ENCODE results near the gene GABRR1.

The GABRR1 gene

DNA sequence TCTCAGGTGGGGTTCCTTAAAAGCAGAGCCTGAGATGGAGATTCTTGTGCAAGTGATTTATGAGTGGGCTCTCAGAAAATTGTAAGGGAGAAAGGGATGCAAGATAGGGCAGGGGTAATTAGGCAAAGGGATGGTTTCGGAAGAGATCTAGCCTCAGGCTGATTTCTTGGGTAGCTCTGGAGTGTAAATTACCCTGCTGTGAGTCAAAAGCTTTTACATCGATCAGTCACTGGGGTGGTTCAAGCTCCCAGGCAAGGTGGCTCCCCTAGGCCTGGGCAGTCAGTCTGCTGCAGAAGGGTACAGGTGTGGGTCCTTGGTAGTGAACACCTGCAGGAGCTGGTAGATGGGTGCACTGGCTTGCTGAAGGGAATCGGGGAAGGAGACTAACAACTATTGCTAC is 82.4 kb downstream of the GABRR1 start:
- TF ChIP-seq, protein P1, sequence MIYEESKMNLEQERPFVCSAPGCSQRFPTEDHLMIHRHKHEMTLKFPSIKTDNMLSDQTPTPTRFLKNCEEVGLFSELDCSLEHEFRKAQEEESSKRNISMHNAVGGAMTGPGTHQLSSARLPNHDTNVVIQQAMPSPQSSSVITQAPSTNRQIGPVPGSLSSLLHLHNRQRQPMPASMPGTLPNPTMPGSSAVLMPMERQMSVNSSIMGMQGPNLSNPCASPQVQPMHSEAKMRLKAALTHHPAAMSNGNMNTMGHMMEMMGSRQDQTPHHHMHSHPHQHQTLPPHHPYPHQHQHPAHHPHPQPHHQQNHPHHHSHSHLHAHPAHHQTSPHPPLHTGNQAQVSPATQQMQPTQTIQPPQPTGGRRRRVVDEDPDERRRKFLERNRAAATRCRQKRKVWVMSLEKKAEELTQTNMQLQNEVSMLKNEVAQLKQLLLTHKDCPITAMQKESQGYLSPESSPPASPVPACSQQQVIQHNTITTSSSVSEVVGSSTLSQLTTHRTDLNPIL (CRISPR knock-in tag; IDR thresholded peaks at IDR 0.05; ENCODE audit: low read depth) = no peak
- TF ChIP-seq, protein P2, sequence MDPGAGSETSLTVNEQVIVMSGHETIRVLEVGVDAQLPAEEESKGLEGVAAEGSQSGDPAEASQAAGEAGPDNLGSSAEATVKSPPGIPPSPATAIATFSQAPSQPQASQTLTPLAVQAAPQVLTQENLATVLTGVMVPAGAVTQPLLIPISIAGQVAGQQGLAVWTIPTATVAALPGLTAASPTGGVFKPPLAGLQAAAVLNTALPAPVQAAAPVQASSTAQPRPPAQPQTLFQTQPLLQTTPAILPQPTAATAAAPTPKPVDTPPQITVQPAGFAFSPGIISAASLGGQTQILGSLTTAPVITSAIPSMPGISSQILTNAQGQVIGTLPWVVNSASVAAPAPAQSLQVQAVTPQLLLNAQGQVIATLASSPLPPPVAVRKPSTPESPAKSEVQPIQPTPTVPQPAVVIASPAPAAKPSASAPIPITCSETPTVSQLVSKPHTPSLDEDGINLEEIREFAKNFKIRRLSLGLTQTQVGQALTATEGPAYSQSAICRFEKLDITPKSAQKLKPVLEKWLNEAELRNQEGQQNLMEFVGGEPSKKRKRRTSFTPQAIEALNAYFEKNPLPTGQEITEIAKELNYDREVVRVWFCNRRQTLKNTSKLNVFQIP (CRISPR knock-in tag; IDR thresholded peaks at IDR 0.05; ENCODE audit: borderline replicate concordance, low read depth) = no peak
- TF ChIP-seq TOX (CRISPR knock-in tag; IDR thresholded peaks at IDR 0.05; ENCODE audit: borderline replicate concordance) (no peak), ZNF8 (CRISPR knock-in tag; IDR thresholded peaks at IDR 0.05) (no peak), ZC3H10 (CRISPR knock-in tag; IDR thresholded peaks at IDR 0.05) (no peak), ZFP3 (CRISPR knock-in tag; IDR thresholded peaks at IDR 0.05) (no peak), PPARA (CRISPR knock-in tag; IDR thresholded peaks at IDR 0.05; ENCODE audit: borderline replicate concordance) (no peak)
- TF ChIP-seq, protein P3, sequence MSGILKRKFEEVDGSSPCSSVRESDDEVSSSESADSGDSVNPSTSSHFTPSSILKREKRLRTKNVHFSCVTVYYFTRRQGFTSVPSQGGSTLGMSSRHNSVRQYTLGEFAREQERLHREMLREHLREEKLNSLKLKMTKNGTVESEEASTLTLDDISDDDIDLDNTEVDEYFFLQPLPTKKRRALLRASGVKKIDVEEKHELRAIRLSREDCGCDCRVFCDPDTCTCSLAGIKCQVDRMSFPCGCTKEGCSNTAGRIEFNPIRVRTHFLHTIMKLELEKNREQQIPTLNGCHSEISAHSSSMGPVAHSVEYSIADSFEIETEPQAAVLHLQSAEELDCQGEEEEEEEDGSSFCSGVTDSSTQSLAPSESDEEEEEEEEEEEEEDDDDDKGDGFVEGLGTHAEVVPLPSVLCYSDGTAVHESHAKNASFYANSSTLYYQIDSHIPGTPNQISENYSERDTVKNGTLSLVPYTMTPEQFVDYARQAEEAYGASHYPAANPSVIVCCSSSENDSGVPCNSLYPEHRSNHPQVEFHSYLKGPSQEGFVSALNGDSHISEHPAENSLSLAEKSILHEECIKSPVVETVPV (CRISPR knock-in tag; IDR thresholded peaks at IDR 0.05) = no peak
- TF ChIP-seq, protein P4, sequence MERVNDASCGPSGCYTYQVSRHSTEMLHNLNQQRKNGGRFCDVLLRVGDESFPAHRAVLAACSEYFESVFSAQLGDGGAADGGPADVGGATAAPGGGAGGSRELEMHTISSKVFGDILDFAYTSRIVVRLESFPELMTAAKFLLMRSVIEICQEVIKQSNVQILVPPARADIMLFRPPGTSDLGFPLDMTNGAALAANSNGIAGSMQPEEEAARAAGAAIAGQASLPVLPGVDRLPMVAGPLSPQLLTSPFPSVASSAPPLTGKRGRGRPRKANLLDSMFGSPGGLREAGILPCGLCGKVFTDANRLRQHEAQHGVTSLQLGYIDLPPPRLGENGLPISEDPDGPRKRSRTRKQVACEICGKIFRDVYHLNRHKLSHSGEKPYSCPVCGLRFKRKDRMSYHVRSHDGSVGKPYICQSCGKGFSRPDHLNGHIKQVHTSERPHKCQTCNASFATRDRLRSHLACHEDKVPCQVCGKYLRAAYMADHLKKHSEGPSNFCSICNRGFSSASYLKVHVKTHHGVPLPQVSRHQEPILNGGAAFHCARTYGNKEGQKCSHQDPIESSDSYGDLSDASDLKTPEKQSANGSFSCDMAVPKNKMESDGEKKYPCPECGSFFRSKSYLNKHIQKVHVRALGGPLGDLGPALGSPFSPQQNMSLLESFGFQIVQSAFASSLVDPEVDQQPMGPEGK (CRISPR knock-in tag; IDR thresholded peaks at IDR 0.05; ENCODE audit: borderline replicate concordance) = no peak
- no peak for ATAC-seq

DNA sequence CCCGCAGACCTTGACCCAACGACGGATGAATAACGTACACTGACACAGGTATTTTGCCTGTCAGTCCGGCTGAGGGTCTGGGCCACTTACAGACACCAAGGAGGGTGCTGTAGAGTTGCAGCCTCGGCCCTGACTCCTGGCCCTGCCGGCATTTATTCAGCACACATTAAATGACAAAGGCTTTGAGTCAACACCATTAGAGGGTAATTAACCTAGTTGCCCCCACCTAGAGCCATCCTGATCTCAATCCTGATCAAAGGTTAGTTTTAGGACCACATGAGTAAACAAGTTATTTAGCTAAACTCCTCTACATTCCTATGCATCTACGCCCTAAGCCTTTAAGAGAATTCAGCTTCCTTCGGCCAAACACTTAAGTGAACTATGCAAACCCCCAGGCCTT is 83.2 kb downstream of the GABRR1 start:
- no peak for ATAC-seq

DNA sequence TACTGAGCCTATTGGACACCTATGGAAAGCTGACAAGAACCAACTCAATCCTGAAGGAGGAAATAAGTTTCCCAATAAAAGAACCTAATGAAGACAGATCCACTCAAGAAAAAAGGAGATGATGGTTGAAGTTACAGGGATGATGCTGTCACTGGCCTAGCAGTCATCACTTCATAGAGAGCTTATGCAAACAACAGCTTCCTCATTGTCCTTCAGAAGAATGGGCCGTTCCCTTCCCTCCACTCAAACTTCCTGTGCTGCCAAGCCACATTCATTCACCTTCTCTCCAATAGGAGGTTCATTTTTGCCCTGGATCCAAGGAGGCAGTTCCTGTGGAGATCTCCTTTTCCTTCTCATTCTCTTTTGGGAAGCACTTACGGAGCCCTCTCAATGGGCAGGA is 85.1 kb downstream of the GABRR1 start:
- ATAC-seq = no peak
- TF ChIP-seq ESRRG (CRISPR knock-in tag; IDR thresholded peaks at IDR 0.05) (no peak), OSR1 (CRISPR knock-in tag; IDR thresholded peaks at IDR 0.05) (no peak), TCF4 (CRISPR knock-in tag; IDR thresholded peaks at IDR 0.05; ENCODE audit: borderline replicate concordance) (no peak), ZNF565 (CRISPR knock-in tag; conservative IDR thresholded peaks at IDR 0.05; ENCODE audit: low read depth) (no peak), SNAI2 (CRISPR knock-in tag; IDR thresholded peaks at IDR 0.05) (no peak), ISL1 (CRISPR knock-in tag; IDR thresholded peaks at IDR 0.05) (no peak), ZNF70 (CRISPR knock-in tag; IDR thresholded peaks at IDR 0.05) (no peak), ZFP30 (CRISPR knock-in tag; IDR thresholded peaks at IDR 0.05) (no peak), RARB (CRISPR knock-in tag; IDR thresholded peaks at IDR 0.05) (no peak), BACH2 (CRISPR knock-in tag; IDR thresholded peaks at IDR 0.05; ENCODE audit: borderline replicate concordance) (no peak), ZC3H10 (CRISPR knock-in tag; IDR thresholded peaks at IDR 0.05) (no peak), ZNF8 (CRISPR knock-in tag; IDR thresholded peaks at IDR 0.05) (no peak)
- TF ChIP-seq, protein P4 (CRISPR knock-in tag; IDR thresholded peaks at IDR 0.05; ENCODE audit: borderline replicate concordance) = no peak
- TF ChIP-seq, protein P2 (CRISPR knock-in tag; IDR thresholded peaks at IDR 0.05; ENCODE audit: borderline replicate concordance, low read depth) = no peak

More for the DNA sequence above, 83.2 kb downstream of the GABRR1 start:
- TF ChIP-seq BACH2 (CRISPR knock-in tag; IDR thresholded peaks at IDR 0.05; ENCODE audit: borderline replicate concordance) (no peak), OSR1 (CRISPR knock-in tag; IDR thresholded peaks at IDR 0.05) (no peak), TCF4 (CRISPR knock-in tag; IDR thresholded peaks at IDR 0.05; ENCODE audit: borderline replicate concordance) (no peak), PPARA (CRISPR knock-in tag; IDR thresholded peaks at IDR 0.05; ENCODE audit: borderline replicate concordance) (no peak), ZFP30 (CRISPR knock-in tag; IDR thresholded peaks at IDR 0.05) (no peak), ZC3H10 (CRISPR knock-in tag; IDR thresholded peaks at IDR 0.05) (no peak), ZFP3 (CRISPR knock-in tag; IDR thresholded peaks at IDR 0.05) (no peak), ZNF565 (CRISPR knock-in tag; conservative IDR thresholded peaks at IDR 0.05; ENCODE audit: low read depth) (no peak), ARNTL (CRISPR knock-in tag; IDR thresholded peaks at IDR 0.05; ENCODE audit: borderline replicate concordance, low read depth) (no peak), ESRRG (CRISPR knock-in tag; IDR thresholded peaks at IDR 0.05) (no peak), TOX (CRISPR knock-in tag; IDR thresholded peaks at IDR 0.05; ENCODE audit: borderline replicate concordance) (no peak), ZNF70 (CRISPR knock-in tag; IDR thresholded peaks at IDR 0.05) (no peak)
- TF ChIP-seq, protein P3 (CRISPR knock-in tag; IDR thresholded peaks at IDR 0.05) = no peak
- TF ChIP-seq, protein P4 (CRISPR knock-in tag; IDR thresholded peaks at IDR 0.05; ENCODE audit: borderline replicate concordance) = no peak
